ENCODE measurements around the gene HNRNPF.
"Not testable (repeated sequence)": the region's sequence is repeated elsewhere in the genome, so short reads cannot be mapped to it uniquely, and the experiment has no call there.

HNRNPF gene

DNA sequence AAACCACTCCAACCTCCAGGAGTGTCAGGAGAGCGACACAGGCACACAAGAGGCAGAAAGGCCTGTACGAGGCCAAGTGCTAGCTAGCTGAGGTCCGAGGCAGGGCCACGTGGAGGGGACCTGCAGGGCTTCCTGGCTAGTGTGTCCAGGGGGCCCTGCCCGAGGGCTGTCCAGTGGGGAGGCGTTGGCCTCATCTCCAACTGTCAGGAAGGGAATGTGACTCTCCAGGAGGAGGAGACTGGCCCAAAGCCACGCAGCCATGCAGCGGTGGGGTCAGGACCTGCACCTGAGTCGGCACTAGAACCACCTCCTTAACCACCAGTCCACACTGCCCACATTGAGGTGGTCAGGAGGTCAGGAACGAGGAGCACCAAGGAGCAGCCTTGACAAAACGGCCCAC lies 69.8 kb downstream of the HNRNPF start:
- TF ChIP-seq ZNF366 (tag by site-specific recombination; conservative IDR thresholded peaks at IDR 0.05): no peak
- no peak for TF ChIP-seq ZNF549 (tag by site-specific recombination; IDR thresholded peaks at IDR 0.05)
- TF ChIP-seq ZNF138 (tag by site-specific recombination; IDR thresholded peaks at IDR 0.05; ENCODE audit: borderline replicate concordance): no peak
- no peak for TF ChIP-seq ZFP3 (tag by site-specific recombination; IDR thresholded peaks at IDR 0.05; ENCODE audit: low read depth)
- no peak for TF ChIP-seq PRDM1 (tag by site-specific recombination; IDR thresholded peaks at IDR 0.05)
- TF ChIP-seq YY1 (tag by site-specific recombination; IDR thresholded peaks at IDR 0.05): no peak
- TF ChIP-seq ZNF221 (tag by site-specific recombination; IDR thresholded peaks at IDR 0.05; ENCODE audit: borderline replicate concordance): no peak
- no peak for TF ChIP-seq ZNF792 (tag by site-specific recombination; IDR thresholded peaks at IDR 0.05)
- no peak for TF ChIP-seq RBAK (tag by site-specific recombination; IDR thresholded peaks at IDR 0.05)
- TF ChIP-seq, protein P1, sequence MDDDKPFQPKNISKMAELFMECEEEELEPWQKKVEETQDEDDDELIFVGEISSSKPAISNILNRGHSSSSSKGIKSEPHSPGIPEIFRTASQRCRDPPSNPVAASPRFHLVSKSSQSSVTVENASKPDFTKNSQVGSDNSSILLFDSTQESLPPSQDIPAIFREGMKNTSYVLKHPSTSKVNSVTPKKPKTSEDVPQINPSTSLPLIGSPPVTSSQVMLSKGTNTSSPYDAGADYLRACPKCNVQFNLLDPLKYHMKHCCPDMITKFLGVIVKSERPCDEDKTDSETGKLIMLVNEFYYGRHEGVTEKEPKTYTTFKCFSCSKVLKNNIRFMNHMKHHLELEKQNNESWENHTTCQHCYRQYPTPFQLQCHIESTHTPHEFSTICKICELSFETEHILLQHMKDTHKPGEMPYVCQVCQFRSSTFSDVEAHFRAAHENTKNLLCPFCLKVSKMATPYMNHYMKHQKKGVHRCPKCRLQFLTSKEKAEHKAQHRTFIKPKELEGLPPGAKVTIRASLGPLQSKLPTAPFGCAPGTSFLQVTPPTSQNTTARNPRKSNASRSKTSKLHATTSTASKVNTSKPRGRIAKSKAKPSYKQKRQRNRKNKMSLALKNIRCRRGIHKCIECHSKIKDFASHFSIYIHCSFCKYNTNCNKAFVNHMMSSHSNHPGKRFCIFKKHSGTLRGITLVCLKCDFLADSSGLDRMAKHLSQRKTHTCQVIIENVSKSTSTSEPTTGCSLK (tag by site-specific recombination; IDR thresholded peaks at IDR 0.05): no peak
- TF ChIP-seq, protein P2, sequence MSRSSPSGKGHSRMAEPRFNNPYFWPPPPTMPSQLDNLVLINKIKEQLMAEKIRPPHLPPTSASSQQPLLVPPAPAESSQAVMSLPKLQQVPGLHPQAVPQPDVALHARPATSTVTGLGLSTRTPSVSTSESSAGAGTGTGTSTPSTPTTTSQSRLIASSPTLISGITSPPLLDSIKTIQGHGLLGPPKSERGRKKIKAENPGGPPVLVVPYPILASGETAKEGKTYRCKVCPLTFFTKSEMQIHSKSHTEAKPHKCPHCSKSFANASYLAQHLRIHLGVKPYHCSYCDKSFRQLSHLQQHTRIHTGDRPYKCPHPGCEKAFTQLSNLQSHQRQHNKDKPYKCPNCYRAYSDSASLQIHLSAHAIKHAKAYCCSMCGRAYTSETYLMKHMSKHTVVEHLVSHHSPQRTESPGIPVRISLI (tag by site-specific recombination; IDR thresholded peaks at IDR 0.05): no peak
- CTCF ChIA-PET: no interaction called here
- Histone ChIP-seq H3K27ac (ENCODE audit: extremely low read depth, low read depth, low read length) (no peak overlapping the region), H3K4me3 (ENCODE audit: low read depth, low read length) (no peak overlapping the region), H3K4me1 (ENCODE audit: control insufficient read depth, insufficient read depth, low read length) (no peaks in the 10 kb centered on the region), H3K36me3 (ENCODE audit: control insufficient read depth in 2 of 2, insufficient read depth in 1 of 2, low read length in 2 of 2) (no peaks in the 10 kb centered on the region), H3K9me3 (ENCODE audit: control insufficient read depth, insufficient read depth, low read depth, low read length) (no peaks in the 10 kb centered on the region)
- POLR2A ChIA-PET: no interaction called here

GRCh38 chr10:43338117-43338516 lies 70.9 kb downstream of the HNRNPF start:
- ChIA-PET CTCF (no interaction called here), POLR2A (no interaction called here)
- no peak overlapping the region for H3K4me3 ChIP-seq (ENCODE audit: low read depth, low read length)
- no peaks in the 10 kb centered on the region for H3K4me1 ChIP-seq (ENCODE audit: control insufficient read depth, insufficient read depth, low read length)
- H3K9me3 ChIP-seq (ENCODE audit: control insufficient read depth, insufficient read depth, low read depth, low read length): no peaks in the 10 kb centered on the region
- H3K36me3 ChIP-seq (ENCODE audit: control insufficient read depth in 2 of 2, insufficient read depth in 1 of 2, low read length in 2 of 2): no peaks in the 10 kb centered on the region
- no peak for TF ChIP-seq ZBTB48 (tag by site-specific recombination; IDR thresholded peaks at IDR 0.05)
- TF ChIP-seq PRDM10 (tag by site-specific recombination; IDR thresholded peaks at IDR 0.05): no peak
- TF ChIP-seq ZNF677 (tag by site-specific recombination; IDR thresholded peaks at IDR 0.05): no peak
- H3K27ac ChIP-seq (ENCODE audit: extremely low read depth, low read depth, low read length): no peak overlapping the region

- POLR2A ChIA-PET; H3K36me3 ChIP-seq (ENCODE audit: control insufficient read depth in 2 of 2, insufficient read depth in 1 of 2, low read length in 2 of 2); CTCF ChIA-PET; H3K27ac ChIP-seq (ENCODE audit: extremely low read depth, low read depth, low read length); H3K4me1 ChIP-seq (ENCODE audit: control insufficient read depth, insufficient read depth, low read length); H3K9me3 ChIP-seq (ENCODE audit: control insufficient read depth, insufficient read depth, low read depth, low read length); H3K4me3 ChIP-seq (ENCODE audit: low read depth, low read length): not testable (repeated sequence)
These were observed 71.5 kb downstream of the HNRNPF start for GRCh38 chr10:43337536-43337935.

Measured in HEK293 (cell line).